ENCODE measurements around the gene BPIFB4. TPM values are rescaled to one million over a fixed set of nuclear protein-coding genes. Genes with fewer than 3 reads are reported as not detected.

The BPIFB4 gene
- total RNA-seq, 1 experiment from 2014 or later = not detected

GRCh38 chr20:33067806-33068205, 11.6 kb upstream of the BPIFB4 start:
- H3K4me1 ChIP-seq (ENCODE audit: control insufficient read depth, insufficient read depth, low read length) = no peaks in the 10 kb centered on the region
- ChIA-PET POLR2A (no interaction called here), CTCF (no interaction called here)
- DNase-seq (ENCODE audit: low read depth, low spot score) (no peak), ATAC-seq (no peak)
- no peak overlapping the region for H3K27ac ChIP-seq (ENCODE audit: low read length)
- BruUV-seq (replicated peaks) = no TSS peak
- H3K4me3 ChIP-seq (ENCODE audit: low read depth in 2 of 2, low read length in 2 of 2) = no peak overlapping the region
- in situ Hi-C loops (cut with HindIII; ENCODE audit: low pct_unique_long_range_greater_than_20kb, low sequenced_read_pairs) (no loop called here), intact Hi-C loops (cut with micrococcal nuclease; ENCODE audit: unreplicated experiment) (no loop called here)
- H3K36me3 ChIP-seq (ENCODE audit: control insufficient read depth, insufficient read depth, low read length) = no peaks in the 10 kb centered on the region
- TF ChIP-seq, protein P1, sequence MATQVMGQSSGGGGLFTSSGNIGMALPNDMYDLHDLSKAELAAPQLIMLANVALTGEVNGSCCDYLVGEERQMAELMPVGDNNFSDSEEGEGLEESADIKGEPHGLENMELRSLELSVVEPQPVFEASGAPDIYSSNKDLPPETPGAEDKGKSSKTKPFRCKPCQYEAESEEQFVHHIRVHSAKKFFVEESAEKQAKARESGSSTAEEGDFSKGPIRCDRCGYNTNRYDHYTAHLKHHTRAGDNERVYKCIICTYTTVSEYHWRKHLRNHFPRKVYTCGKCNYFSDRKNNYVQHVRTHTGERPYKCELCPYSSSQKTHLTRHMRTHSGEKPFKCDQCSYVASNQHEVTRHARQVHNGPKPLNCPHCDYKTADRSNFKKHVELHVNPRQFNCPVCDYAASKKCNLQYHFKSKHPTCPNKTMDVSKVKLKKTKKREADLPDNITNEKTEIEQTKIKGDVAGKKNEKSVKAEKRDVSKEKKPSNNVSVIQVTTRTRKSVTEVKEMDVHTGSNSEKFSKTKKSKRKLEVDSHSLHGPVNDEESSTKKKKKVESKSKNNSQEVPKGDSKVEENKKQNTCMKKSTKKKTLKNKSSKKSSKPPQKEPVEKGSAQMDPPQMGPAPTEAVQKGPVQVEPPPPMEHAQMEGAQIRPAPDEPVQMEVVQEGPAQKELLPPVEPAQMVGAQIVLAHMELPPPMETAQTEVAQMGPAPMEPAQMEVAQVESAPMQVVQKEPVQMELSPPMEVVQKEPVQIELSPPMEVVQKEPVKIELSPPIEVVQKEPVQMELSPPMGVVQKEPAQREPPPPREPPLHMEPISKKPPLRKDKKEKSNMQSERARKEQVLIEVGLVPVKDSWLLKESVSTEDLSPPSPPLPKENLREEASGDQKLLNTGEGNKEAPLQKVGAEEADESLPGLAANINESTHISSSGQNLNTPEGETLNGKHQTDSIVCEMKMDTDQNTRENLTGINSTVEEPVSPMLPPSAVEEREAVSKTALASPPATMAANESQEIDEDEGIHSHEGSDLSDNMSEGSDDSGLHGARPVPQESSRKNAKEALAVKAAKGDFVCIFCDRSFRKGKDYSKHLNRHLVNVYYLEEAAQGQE (IDR thresholded peaks at IDR 0.05; ENCODE audit: insufficient read depth in 1 of 2, low read depth in 2 of 2, low read length in 1 of 2) = no peak
- TF ChIP-seq POLR2AphosphoS5 (IDR thresholded peaks at IDR 0.05; ENCODE audit: low read depth, low read length) (no peak), TCF7L2 (IDR thresholded peaks at IDR 0.05; ENCODE audit: low read depth, low read length) (no peak), SIN3A (IDR thresholded peaks at IDR 0.05; ENCODE audit: borderline replicate concordance, insufficient read depth, low read depth, low read length) (no peak), CTCF (IDR thresholded peaks at IDR 0.05) (no peak)
- no peaks in the 10 kb centered on the region for H3K27me3 ChIP-seq (ENCODE audit: control insufficient read depth, insufficient read depth, low read length)
- no peaks in the 10 kb centered on the region for H3K9me3 ChIP-seq (ENCODE audit: control insufficient read depth, insufficient read depth, low read depth, low read length)

GRCh38 chr20:33068251-33068939, 11.0 kb upstream of the BPIFB4 start:
- H3K4me1 ChIP-seq (ENCODE audit: control insufficient read depth, insufficient read depth, low read length) = no peaks in the 10 kb centered on the region
- H3K9me3 ChIP-seq (ENCODE audit: control insufficient read depth, insufficient read depth, low read depth, low read length) = no peaks in the 10 kb centered on the region
- DNase-seq (ENCODE audit: low read depth, low spot score) = no peak
- in situ Hi-C loops (cut with HindIII; ENCODE audit: low pct_unique_long_range_greater_than_20kb, low sequenced_read_pairs) (no loop called here), intact Hi-C loops (cut with micrococcal nuclease; ENCODE audit: unreplicated experiment) (no loop called here)
- CTCF ChIA-PET = no interaction called here
- POLR2A ChIA-PET = interaction anchor here (0.6 kb wide), 1 partner anchor 1000 kb away, joined by 8 read pairs; no protein-coding TSS in a partner anchor
- ATAC-seq = no peak
- no peaks in the 10 kb centered on the region for H3K36me3 ChIP-seq (ENCODE audit: control insufficient read depth, insufficient read depth, low read length)
- H3K4me3 ChIP-seq (ENCODE audit: low read depth in 2 of 2, low read length in 2 of 2) = no peak overlapping the region
- no peaks in the 10 kb centered on the region for H3K27me3 ChIP-seq (ENCODE audit: control insufficient read depth, insufficient read depth, low read length)
- H3K27ac ChIP-seq (ENCODE audit: low read length) = no peak overlapping the region
- BruUV-seq (replicated peaks) = no TSS peak
- no peak for TF ChIP-seq CTCF (IDR thresholded peaks at IDR 0.05)
- TF ChIP-seq, protein P1 (IDR thresholded peaks at IDR 0.05; ENCODE audit: insufficient read depth in 1 of 2, low read depth in 2 of 2, low read length in 1 of 2) = no peak
- TF ChIP-seq TCF7L2 (IDR thresholded peaks at IDR 0.05; ENCODE audit: low read depth, low read length) = no peak
- no peak for TF ChIP-seq POLR2AphosphoS5 (IDR thresholded peaks at IDR 0.05; ENCODE audit: low read depth, low read length)
- TF ChIP-seq SIN3A (IDR thresholded peaks at IDR 0.05; ENCODE audit: borderline replicate concordance, insufficient read depth, low read depth, low read length) = no peak
